ENCODE measurements around the gene HOPX. TPM values are rescaled to one million over a fixed set of nuclear protein-coding genes. Genes with fewer than 3 reads are reported as not detected.
"Not testable (repeated sequence)": the region's sequence is repeated elsewhere in the genome, so short reads cannot be mapped to it uniquely, and the experiment has no call there.

Gene HOPX, protein sequence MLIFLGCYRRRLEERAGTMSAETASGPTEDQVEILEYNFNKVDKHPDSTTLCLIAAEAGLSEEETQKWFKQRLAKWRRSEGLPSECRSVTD
- total RNA-seq, result 10 to 100 TPM in 2 of 5 experiments, 1 to 10 TPM in 1, under 1 TPM in 2; 0.84 to 46.3 (median 5.5) TPM
- 1 to 10 TPM in 1 of 2 donors, under 1 TPM in 1; 0.64 to 6.2 TPM for polyA plus RNA-seq
- total RNA-seq, result 1.2 reads per million

DNA sequence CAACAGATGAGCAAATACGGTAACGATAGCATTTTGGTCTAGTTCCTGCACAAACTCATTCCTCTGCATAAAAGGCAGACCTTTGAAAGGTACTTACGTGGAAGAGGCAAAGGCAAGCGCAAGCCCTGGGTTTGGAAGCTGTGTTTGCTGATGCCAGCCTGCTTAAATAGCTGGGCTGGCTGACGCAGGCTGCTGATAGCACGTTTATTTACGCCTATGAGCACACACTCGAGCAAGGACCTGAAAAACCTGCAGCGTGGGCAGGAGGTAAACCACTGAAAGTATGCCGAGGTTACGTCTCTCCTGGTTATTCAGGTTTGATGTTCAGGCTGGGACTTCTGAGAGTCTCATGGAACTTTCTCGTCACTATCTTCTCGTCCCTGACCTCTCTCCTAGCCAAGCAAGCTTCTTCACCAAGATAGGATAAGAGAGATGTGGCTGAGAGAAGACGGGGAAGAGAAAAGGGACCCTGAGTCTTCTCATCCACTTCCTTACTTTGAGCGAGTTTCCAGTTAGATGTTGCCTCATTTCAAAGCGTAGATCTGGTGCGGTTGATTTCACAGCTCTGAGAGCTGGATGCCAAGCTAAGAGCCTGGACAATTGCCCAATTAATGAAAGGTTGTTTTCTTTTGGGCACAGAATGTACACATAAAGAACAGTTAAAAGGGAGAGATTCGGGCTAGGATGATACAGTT lies at the start of gene HOPX:
TSS of gene HOPX (minus strand) at position 139 of the 695 bp plus-strand sequence. CDS start 23,480 bp downstream, outside the sequence.
- Mint-ChIP-seq H3K4me1 (peaks cover 12 to 21% (median 14%) of the 10 kb centered on the region in 7 donors), H3K27ac (peak within 1 kb of the TSS in 6 of 9 donors; percentile 28 to 91 (median 48)), H3K9me3 (no peaks in the 10 kb centered on the region), H3K27me3 (peaks cover 13 to 51% (median 19%) of the 10 kb centered on the region in 5 donors), H3K4me3 (peak within 1 kb of the TSS; percentile 53 to 84 (median 72)), H3K36me3 (no peaks in the 10 kb centered on the region)
- no peaks in the 10 kb centered on the region for H3K27me3 ChIP-seq (ENCODE audit: control insufficient read depth in 2 of 2, insufficient read depth in 2 of 2, low read length in 2 of 2)
- ATAC-seq (peak; percentile 84), DNase-seq (peak in 7 of 9 donors; percentile 30 to 72 (median 50))
- peak within 1 kb of the TSS; percentile 34 for H3K4me3 ChIP-seq (ENCODE audit: low read length)
- H3K27ac ChIP-seq (ENCODE audit: low read depth, low read length), result no peak within 1 kb of the TSS
- H3K4me1 ChIP-seq (ENCODE audit: control insufficient read depth in 2 of 2, insufficient read depth in 2 of 2, low read length in 2 of 2), result peaks cover 0 to 6% of the 10 kb centered on the region in 2 donors
- POLR2A ChIA-PET, result no interaction called here
- intact Hi-C loops (cut with micrococcal nuclease), result loop anchor here (5.0 to 10.0 kb wide), 2 partner anchors 73 to 76 kb away; no protein-coding TSS in a partner anchor
- CTCF ChIA-PET, result interaction anchor here (0.6 kb wide), 1 partner anchor 920 kb away, joined by 5 read pairs; no protein-coding TSS in a partner anchor
- H3K9me3 ChIP-seq (ENCODE audit: control insufficient read depth in 2 of 3, low read length in 3 of 3), result no peaks in the 10 kb centered on the region
- no peaks in the 10 kb centered on the region for H3K36me3 ChIP-seq (ENCODE audit: control insufficient read depth in 2 of 3, insufficient read depth in 3 of 3, low read length in 3 of 3)

DNA sequence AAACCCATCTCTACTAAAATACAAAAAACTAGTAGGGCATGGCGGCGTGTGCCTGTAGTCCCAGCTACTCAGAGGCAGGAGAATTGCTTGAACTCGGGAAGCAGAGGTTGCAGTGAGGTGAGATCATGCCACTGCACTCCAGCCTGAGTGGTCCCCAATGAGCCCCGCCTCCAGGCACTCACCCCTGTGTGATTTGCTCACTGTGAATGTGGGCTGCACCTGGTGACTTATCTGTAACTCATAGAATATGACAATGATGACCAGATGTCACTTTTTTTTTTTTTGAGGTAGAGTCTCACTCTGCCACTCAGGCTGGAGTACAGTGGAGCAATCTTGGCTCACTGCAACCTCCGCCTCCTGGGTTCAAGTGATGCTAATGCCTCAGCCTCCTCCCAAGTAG lies 49.0 kb upstream of the HOPX start:
- ChIA-PET CTCF (interaction anchor here (0.6 kb wide), 1 partner anchor 41 kb away, joined by 5 read pairs; no protein-coding TSS in a partner anchor), POLR2A (no interaction called here)
- Histone ChIP-seq H3K27ac (ENCODE audit: low read depth, low read length) (no peak overlapping the region), H3K27me3 (ENCODE audit: control insufficient read depth in 2 of 2, insufficient read depth in 2 of 2, low read length in 2 of 2) (no peaks in the 10 kb centered on the region), H3K36me3 (ENCODE audit: control insufficient read depth in 2 of 3, insufficient read depth in 3 of 3, low read length in 3 of 3) (no peaks in the 10 kb centered on the region), H3K4me3 (ENCODE audit: low read length) (no peak overlapping the region), H3K4me1 (ENCODE audit: control insufficient read depth in 2 of 2, insufficient read depth in 2 of 2, low read length in 2 of 2) (no peaks in the 10 kb centered on the region), H3K9me3 (ENCODE audit: control insufficient read depth in 2 of 3, low read length in 3 of 3) (no peaks in the 10 kb centered on the region)
- H3K4me1 Mint-ChIP-seq, result peaks cover 0 to 10% (median 0%) of the 10 kb centered on the region in 7 donors
- H3K27ac Mint-ChIP-seq, result no peak overlapping the region
- ATAC-seq (no peak), DNase-seq (no peak)
- intact Hi-C loops (cut with micrococcal nuclease), result no loop called here
- no peaks in the 10 kb centered on the region for H3K36me3 Mint-ChIP-seq
- no peak overlapping the region for H3K4me3 Mint-ChIP-seq
- H3K27me3 Mint-ChIP-seq, result peaks cover 0 to 8% (median 0%) of the 10 kb centered on the region in 5 donors
- peaks cover 0 to 3% (median 0%) of the 10 kb centered on the region in 11 donors for H3K9me3 Mint-ChIP-seq

DNA sequence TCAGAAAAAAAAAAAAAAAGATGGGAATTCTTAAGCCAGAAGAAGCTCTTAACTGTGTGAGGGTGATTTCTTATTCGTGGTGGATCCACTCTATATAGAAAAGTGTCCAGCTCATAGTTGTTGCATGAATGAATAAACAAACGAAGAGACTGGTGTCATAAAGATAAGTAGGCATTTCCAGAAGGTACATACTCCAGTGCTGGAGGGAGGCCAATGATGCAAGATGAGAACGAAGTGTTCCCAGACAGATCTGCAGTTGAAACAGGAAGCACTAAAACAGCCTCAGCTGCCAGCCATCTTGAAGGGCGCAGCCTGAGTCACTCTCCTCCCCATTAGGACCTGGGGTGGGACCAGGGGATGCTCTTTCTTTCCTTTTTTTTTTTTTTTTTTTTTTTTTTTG lies 47.4 kb upstream of the HOPX start:
- Mint-ChIP-seq H3K9me3 (peaks cover 0 to 4% (median 0%) of the 10 kb centered on the region in 11 donors), H3K27ac (no peak overlapping the region), H3K27me3 (peaks cover 0 to 8% (median 0%) of the 10 kb centered on the region in 5 donors), H3K4me1 (peaks cover 0 to 10% (median 1%) of the 10 kb centered on the region in 7 donors), H3K4me3 (no peak overlapping the region), H3K36me3 (peaks cover 0 to 1% (median 0%) of the 10 kb centered on the region in 5 donors)
- ATAC-seq (peak; percentile 47), DNase-seq (no peak)
- Histone ChIP-seq H3K4me1 (ENCODE audit: control insufficient read depth in 2 of 2, insufficient read depth in 2 of 2, low read length in 2 of 2) (no peaks in the 10 kb centered on the region), H3K27ac (ENCODE audit: low read depth, low read length) (no peak overlapping the region), H3K9me3 (ENCODE audit: control insufficient read depth in 2 of 3, low read length in 3 of 3) (no peaks in the 10 kb centered on the region), H3K36me3 (ENCODE audit: control insufficient read depth in 2 of 3, insufficient read depth in 3 of 3, low read length in 3 of 3) (no peaks in the 10 kb centered on the region), H3K4me3 (ENCODE audit: low read length) (no peak overlapping the region), H3K27me3 (ENCODE audit: control insufficient read depth in 2 of 2, insufficient read depth in 2 of 2, low read length in 2 of 2) (no peaks in the 10 kb centered on the region)
- intact Hi-C loops (cut with micrococcal nuclease), result no loop called here
- ChIA-PET CTCF (interaction anchor here (0.6 to 0.7 kb wide), 2 partner anchors 147 to 152 kb away, joined by 4 to 7 read pairs; no protein-coding TSS in a partner anchor), POLR2A (no interaction called here)

DNA sequence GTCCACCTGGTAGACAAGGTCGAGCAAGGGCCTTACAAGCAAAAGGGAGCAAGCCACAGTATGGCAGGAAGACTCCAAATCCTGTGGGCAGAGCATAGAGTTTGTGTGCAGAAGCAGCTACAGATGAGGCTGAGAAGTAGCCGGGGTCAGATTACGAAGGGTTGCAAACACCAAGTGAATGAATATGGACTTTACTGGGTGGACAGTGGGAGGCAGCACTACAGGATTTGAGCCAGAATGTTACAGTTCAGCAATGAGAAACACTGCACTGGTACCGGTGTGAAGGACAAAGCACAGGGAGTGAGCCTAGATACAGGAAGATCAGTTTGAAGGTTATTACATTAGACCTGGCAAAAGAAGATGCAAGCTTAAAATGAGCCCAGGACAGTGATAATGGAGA lies 46.1 kb upstream of the HOPX start:
- no peaks in the 10 kb centered on the region for H3K9me3 ChIP-seq (ENCODE audit: control insufficient read depth in 2 of 3, low read length in 3 of 3)
- no peaks in the 10 kb centered on the region for H3K27me3 ChIP-seq (ENCODE audit: control insufficient read depth in 2 of 2, insufficient read depth in 2 of 2, low read length in 2 of 2)
- DNase-seq (no peak), ATAC-seq (no peak)
- no peaks in the 10 kb centered on the region for H3K4me1 ChIP-seq (ENCODE audit: control insufficient read depth in 2 of 2, insufficient read depth in 2 of 2, low read length in 2 of 2)
- intact Hi-C loops (cut with micrococcal nuclease), result no loop called here
- no peak overlapping the region for H3K4me3 Mint-ChIP-seq
- H3K36me3 ChIP-seq (ENCODE audit: control insufficient read depth in 2 of 3, insufficient read depth in 3 of 3, low read length in 3 of 3), result no peaks in the 10 kb centered on the region
- H3K9me3 Mint-ChIP-seq, result peaks cover 0 to 9% (median 0%) of the 10 kb centered on the region in 11 donors
- POLR2A ChIA-PET, result no interaction called here
- no peak overlapping the region for H3K4me3 ChIP-seq (ENCODE audit: low read length)
- H3K27ac Mint-ChIP-seq, result no peak overlapping the region
- peaks cover 0 to 2% (median 0%) of the 10 kb centered on the region in 5 donors for H3K36me3 Mint-ChIP-seq
- CTCF ChIA-PET, result no interaction called here
- no peak overlapping the region for H3K27ac ChIP-seq (ENCODE audit: low read depth, low read length)
- peaks cover 0 to 16% (median 6%) of the 10 kb centered on the region in 7 donors for H3K4me1 Mint-ChIP-seq
- H3K27me3 Mint-ChIP-seq, result no peaks in the 10 kb centered on the region

DNA sequence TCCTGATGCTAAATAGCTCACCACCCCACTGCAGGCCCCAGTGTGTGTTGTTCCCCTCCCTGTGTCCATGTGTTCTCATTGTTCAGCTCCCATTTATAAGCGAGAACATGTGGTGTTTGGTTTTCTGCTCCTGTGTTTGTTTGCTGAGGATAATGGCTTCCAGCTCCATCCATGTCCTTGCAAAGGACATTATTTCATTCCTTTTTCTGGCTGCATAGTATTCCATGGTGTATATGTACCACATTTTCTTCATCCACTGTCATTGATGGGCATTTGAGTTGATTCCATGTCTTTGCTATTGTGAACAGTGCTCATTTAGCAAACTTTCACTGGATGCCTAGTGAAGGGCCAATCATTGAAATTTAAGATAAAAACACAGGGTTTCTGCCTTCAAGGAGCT lies 45.5 kb upstream of the HOPX start:
- ATAC-seq; DNase-seq; H3K27ac ChIP-seq (ENCODE audit: low read depth, low read length); H3K27me3 ChIP-seq (ENCODE audit: control insufficient read depth in 2 of 2, insufficient read depth in 2 of 2, low read length in 2 of 2); H3K9me3 Mint-ChIP-seq; H3K4me3 Mint-ChIP-seq; POLR2A ChIA-PET; H3K9me3 ChIP-seq (ENCODE audit: control insufficient read depth in 2 of 3, low read length in 3 of 3); H3K36me3 ChIP-seq (ENCODE audit: control insufficient read depth in 2 of 3, insufficient read depth in 3 of 3, low read length in 3 of 3); H3K27me3 Mint-ChIP-seq; CTCF ChIA-PET; H3K36me3 Mint-ChIP-seq; H3K4me1 ChIP-seq (ENCODE audit: control insufficient read depth in 2 of 2, insufficient read depth in 2 of 2, low read length in 2 of 2); H3K4me3 ChIP-seq (ENCODE audit: low read length); H3K27ac Mint-ChIP-seq; intact Hi-C loops (cut with micrococcal nuclease): not testable (repeated sequence)
- H3K4me1 Mint-ChIP-seq, result peaks cover 0 to 16% (median 6%) of the 10 kb centered on the region in 7 donors

DNA sequence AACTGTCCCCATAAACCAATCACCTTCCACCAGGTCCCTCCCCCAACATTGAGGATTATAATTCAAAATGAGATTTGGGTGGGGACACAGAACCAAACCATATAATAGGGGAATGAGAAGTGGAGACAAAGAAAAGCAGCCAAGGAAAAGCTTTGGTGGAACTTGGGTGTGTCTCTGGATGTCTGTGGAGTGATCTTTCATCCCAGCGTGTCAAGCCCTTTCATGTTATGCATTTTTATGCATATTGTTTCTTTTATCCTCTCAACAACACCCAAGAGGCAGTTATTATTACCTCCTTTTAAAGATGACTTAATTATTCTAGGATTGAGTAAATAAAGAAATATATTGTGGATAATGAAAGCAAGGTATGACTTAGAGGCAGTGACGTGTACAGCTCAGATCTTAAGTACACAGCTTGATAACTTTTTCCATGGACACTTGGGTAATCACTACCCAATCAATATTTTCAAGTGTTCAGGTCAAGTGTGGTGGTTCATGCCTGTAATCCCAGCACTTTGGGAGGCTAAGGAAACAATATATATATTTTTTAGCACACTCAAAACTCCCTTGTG lies 42.6 kb upstream of the HOPX start:
- Histone ChIP-seq H3K27ac (ENCODE audit: low read depth, low read length) (no peak overlapping the region), H3K9me3 (ENCODE audit: control insufficient read depth in 2 of 3, low read length in 3 of 3) (no peaks in the 10 kb centered on the region), H3K36me3 (ENCODE audit: control insufficient read depth in 2 of 3, insufficient read depth in 3 of 3, low read length in 3 of 3) (no peaks in the 10 kb centered on the region), H3K4me3 (ENCODE audit: low read length) (no peak overlapping the region), H3K4me1 (ENCODE audit: control insufficient read depth in 2 of 2, insufficient read depth in 2 of 2, low read length in 2 of 2) (no peaks in the 10 kb centered on the region), H3K27me3 (ENCODE audit: control insufficient read depth in 2 of 2, insufficient read depth in 2 of 2, low read length in 2 of 2) (no peaks in the 10 kb centered on the region)
- Mint-ChIP-seq H3K4me3 (peak overlapping the region in 1 of 10 donors; percentile 8), H3K9me3 (peaks cover 0 to 9% (median 0%) of the 10 kb centered on the region in 11 donors), H3K27ac (peak overlapping the region in 2 of 9 donors; percentile 3 to 17), H3K4me1 (peaks cover 0 to 16% (median 6%) of the 10 kb centered on the region in 7 donors), H3K27me3 (no peaks in the 10 kb centered on the region), H3K36me3 (peaks cover 0 to 2% (median 0%) of the 10 kb centered on the region in 5 donors)
- ATAC-seq (no peak), DNase-seq (no peak)
- ChIA-PET CTCF (no interaction called here), POLR2A (no interaction called here)
- intact Hi-C loops (cut with micrococcal nuclease), result loop anchor here in 1 of 2 donors (2.0 kb wide), 2 partner anchors 69 to 77 kb away; no protein-coding TSS in a partner anchor

Measured in naive thymus-derived CD4-positive, alpha-beta T cell (primary cell).